ENCODE data around the gene BIK.

- TF ChIP-seq POLR2A (IDR thresholded peaks at IDR 0.05; ENCODE audit: low read depth, low read length) (no peak), TAF1 (IDR thresholded peaks at IDR 0.05; ENCODE audit: borderline replicate concordance, low read depth, low read length) (no peak)
Measured at GRCh38 chr22:43173976-43174720, 63.6 kb downstream of the BIK start.

All from GM12892 (cell line).